GM23338 (cell line): ENCODE results near the gene MICAL2. TPM values are rescaled to one million over a fixed set of nuclear protein-coding genes. Genes with fewer than 3 reads are reported as not detected.

Source experiments
- ATAC-seq: fragments of 200-7000 bp; cut with Tn5 transposase; 3 replicates; pipeline ENCODE4 v1.9.1; 2020
- DNase-seq: peaks from one replicate; pipeline ENCODE4 v3.0.0-alpha.2; 2015; ENCODE audit warnings: low spot score
- H2AFZ ChIP-seq: fragments of 200-600 bp; sonication (generic); 2 replicates; pipeline ENCODE4 v1.8.0; 2016; ENCODE audit warnings: antibody characterized with exemption, mild to moderate bottlenecking, moderate library complexity
- H3F3A ChIP-seq: fragments of 200-600 bp; sonication (generic); replicated peaks from 2 replicates; pipeline ENCODE4 v1.8.0; 2017; ENCODE audit warnings: antibody characterized with exemption, mixed run types, low read depth
- H3K27ac ChIP-seq: fragments of 200-600 bp; sonication (generic); 2 replicates; pipeline ENCODE4 v1.6.1; 2016; ENCODE audit warnings: low read depth
- H3K27me3 ChIP-seq: fragments of 200-600 bp; sonication (generic); 2 replicates; pipeline ENCODE4 v1.8.0; 2016; ENCODE audit warnings: mild to moderate bottlenecking, mixed run types, moderate library complexity; ENCODE audit not compliant: insufficient read depth
- H3K36me3 ChIP-seq: fragments of 200-600 bp; sonication (generic); 2 replicates; pipeline ENCODE4 v1.8.0; 2016; ENCODE audit warnings: mild to moderate bottlenecking; ENCODE audit not compliant: insufficient read depth
- H3K4me1 ChIP-seq: fragments of 200-600 bp; sonication (generic); 2 replicates; pipeline ENCODE4 v1.8.0; 2016; ENCODE audit warnings: mild to moderate bottlenecking, moderate library complexity; ENCODE audit not compliant: insufficient read depth
- H3K4me2 ChIP-seq: fragments of 200-600 bp; sonication (generic); 2 replicates; pipeline ENCODE4 v1.7.1; 2017; ENCODE audit warnings: mixed run types
- H3K4me3 ChIP-seq: fragments of 200-600 bp; sonication (generic); 2 replicates; pipeline ENCODE4 v1.6.1; 2016; ENCODE audit warnings: mixed run types
- H3K79me2 ChIP-seq: fragments of 200-600 bp; sonication (generic); replicated peaks from 2 replicates; pipeline ENCODE4 v1.8.0; 2017; ENCODE audit warnings: mild to moderate bottlenecking; ENCODE audit not compliant: insufficient read depth
- H3K9me2 ChIP-seq: fragments of 200-600 bp; sonication (generic); 2 replicates; pipeline ENCODE4 v1.8.0; 2017; ENCODE audit not compliant: insufficient read depth
- H4K20me1 ChIP-seq: fragments of 200-600 bp; sonication (generic); replicated peaks from 2 replicates; pipeline ENCODE4 v1.8.0; 2017; ENCODE audit warnings: mild to moderate bottlenecking; ENCODE audit not compliant: insufficient read depth
- H3K27ac Mint-ChIP-seq: 2 replicates; pipeline ENCODE4 v1.8.0; 2020; ENCODE audit warnings: inconsistent platforms, mild to moderate bottlenecking, moderate library complexity, mixed read lengths
- H3K27me3 Mint-ChIP-seq: 3 replicates; pipeline ENCODE4 v1.8.0; 2022; ENCODE audit warnings: low read depth, mild to moderate bottlenecking, moderate library complexity, mixed read lengths, inconsistent platforms; ENCODE audit not compliant: insufficient read depth, poor library complexity
- H3K36me3 Mint-ChIP-seq: 3 replicates; pipeline ENCODE4 v1.8.0; 2021; ENCODE audit warnings: low read depth, mild to moderate bottlenecking, inconsistent platforms, moderate library complexity, mixed read lengths
- H3K4me1 Mint-ChIP-seq: 3 replicates; pipeline ENCODE4 v1.8.0; 2020; ENCODE audit warnings: mild to moderate bottlenecking, inconsistent platforms, mixed read lengths
- H3K4me3 Mint-ChIP-seq: 3 replicates; pipeline ENCODE4 v1.8.0; 2021; ENCODE audit warnings: moderate library complexity, mild to moderate bottlenecking, inconsistent platforms, mixed read lengths
- H3K9me3 Mint-ChIP-seq: 3 replicates; pipeline ENCODE4 v1.8.0; 2020; ENCODE audit warnings: moderate library complexity, mild to moderate bottlenecking, inconsistent platforms, mixed read lengths
- CREB1 ChIP-seq: fragments of 250-450 bp; sonication (Bioruptor Pico); IDR thresholded peaks from 2 replicates; pipeline ENCODE4 v1.5.0; 2020; ENCODE audit warnings: low read depth, mild to moderate bottlenecking, moderate library complexity
- EZH2 ChIP-seq: fragments of 200-600 bp; sonication (generic); IDR thresholded peaks from one replicate; pipeline ENCODE4 v1.8.0; 2017; ENCODE audit warnings: antibody characterized with exemption, mild to moderate bottlenecking, low read depth; ENCODE audit not compliant: unreplicated experiment
- EZH2phosphoT487 ChIP-seq: fragments of 200-600 bp; sonication (generic); IDR thresholded peaks from one replicate; pipeline ENCODE4 v1.8.1; 2018; ENCODE audit warnings: antibody characterized with exemption; ENCODE audit not compliant: unreplicated experiment
- JUNB ChIP-seq: IDR thresholded peaks from one replicate; pipeline ENCODE4 v1.6.1; 2016; ENCODE audit warnings: antibody characterized with exemption; ENCODE audit not compliant: unreplicated experiment
- NANOG ChIP-seq: IDR thresholded peaks from 2 replicates; pipeline ENCODE4 v1.6.1; 2016; ENCODE audit warnings: antibody characterized with exemption, borderline replicate concordance
- POLR2AphosphoS5 ChIP-seq: IDR thresholded peaks from 2 replicates; pipeline ENCODE4 v1.6.1; 2016; ENCODE audit warnings: antibody characterized with exemption, low read depth
- STAT1 ChIP-seq: IDR thresholded peaks from one replicate; pipeline ENCODE4 v1.6.1; 2016; ENCODE audit warnings: antibody characterized with exemption; ENCODE audit not compliant: unreplicated experiment
- ZNF114 ChIP-seq: fragments of 250-450 bp; sonication (Bioruptor Pico); IDR thresholded peaks from 2 replicates; pipeline ENCODE4 v1.5.0; 2020; ENCODE audit warnings: mild to moderate bottlenecking, moderate library complexity
- ZNF331 ChIP-seq: fragments of 250-450 bp; sonication (Bioruptor Pico); IDR thresholded peaks from 2 replicates; pipeline ENCODE4 v1.5.0; 2020; ENCODE audit warnings: low read depth, mild to moderate bottlenecking, moderate library complexity
- polyA plus RNA-seq: library from polyadenylated mRNA; unstranded; fragments of >200 nt; fragmentation: Nextera tagmentation; extraction: Ambion mirVana; gene quantifications from 2 replicates; pipeline ENCODE4 v1.2.1, GENCODE V29; 2016
- total RNA-seq: library from RNA; depleted of rRNA; stranded (reverse); fragments of >200 nt; shearing (Covaris generic); gene quantifications from 2 replicates; pipeline ENCODE4 v1.2.3, GENCODE V29; 2014
- TF ChIP-seq, protein P1 (sequence below): IDR thresholded peaks from one replicate; pipeline ENCODE4 v1.6.1; 2018; ENCODE audit warnings: antibody characterized with exemption; ENCODE audit not compliant: unreplicated experiment
- TF ChIP-seq, protein P2 (sequence below): fragments of 250-450 bp; sonication (Bioruptor Pico); IDR thresholded peaks from 2 replicates; pipeline ENCODE4 v1.5.0; 2020; ENCODE audit warnings: mild to moderate bottlenecking, moderate library complexity
- TF ChIP-seq, protein P3 (sequence below), 2 experiments: fragments of 200-600 bp in 1 of 2; sonication (generic) in 1 of 2; conservative IDR thresholded peaks; 2 replicates each; pipeline versions ENCODE4 v1.5.1 to v1.6.1; 2016 to 2017; ENCODE audit warnings: antibody characterized with exemption in 2 of 2, low read depth in 2 of 2, mild to moderate bottlenecking in 2 of 2, moderate library complexity in 1 of 2
- TF ChIP-seq, protein P4 (sequence below): IDR thresholded peaks from 2 replicates; pipeline ENCODE4 v1.6.1; 2016; ENCODE audit warnings: antibody characterized with exemption

The MICAL2 gene
- total and polyA plus RNA-seq, 2 experiments from 2014 or later = 0.66 to 1.4 TPM

DNA sequence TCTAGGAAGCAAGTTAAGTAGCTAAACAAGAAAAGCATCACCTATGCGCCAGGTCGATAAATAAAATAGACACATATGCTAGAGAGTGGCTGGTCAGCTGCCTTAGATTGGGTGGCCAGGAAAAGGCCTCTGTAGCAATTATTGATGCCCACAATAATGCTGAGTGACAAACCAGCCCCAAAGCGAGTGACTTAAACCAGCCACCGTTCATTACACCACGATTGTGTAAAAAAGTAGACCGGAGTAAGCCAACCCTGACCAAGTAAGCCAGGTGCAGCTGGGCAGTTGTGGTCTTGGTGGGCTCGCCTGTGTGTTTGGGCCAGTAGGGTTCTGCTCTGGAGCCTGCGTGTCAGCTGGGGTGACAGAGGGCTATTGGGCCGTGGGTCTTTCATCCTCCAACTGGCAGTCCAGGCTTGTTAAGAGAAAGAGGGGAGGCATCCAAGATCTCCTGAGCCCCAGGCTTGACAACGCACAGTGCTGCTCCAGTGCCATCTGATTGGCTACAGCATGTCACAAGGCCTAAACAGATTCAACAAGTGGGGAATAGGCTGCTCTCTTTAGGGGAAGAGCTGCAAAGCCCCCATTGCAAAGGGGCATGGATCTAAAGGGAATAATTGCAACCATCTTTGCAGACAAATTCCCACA is 166.6 kb downstream of the MICAL2 start:
- ATAC-seq (no peak), DNase-seq (no peak)
- H3K36me3 ChIP-seq = no peaks in the 10 kb centered on the region
- 0 out of 2 replicates have a peak, but pooled peaks cover 3% of the 10 kb centered on the region for H3K9me2 ChIP-seq
- H4K20me1 ChIP-seq = no peaks in the 10 kb centered on the region
- no peak overlapping the region for H3K4me3 ChIP-seq
- H3K27me3 ChIP-seq = no peaks in the 10 kb centered on the region
- no peaks in the 10 kb centered on the region for H3F3A ChIP-seq
- H3K4me1 ChIP-seq = no peaks in the 10 kb centered on the region
- H3K27ac ChIP-seq = no peak overlapping the region
- no peaks in the 10 kb centered on the region for H3K79me2 ChIP-seq
- no peaks in the 10 kb centered on the region for H3K36me3 Mint-ChIP-seq
- no peak overlapping the region for H3K4me3 Mint-ChIP-seq
- peaks cover 7% of the 10 kb centered on the region for H3K27me3 Mint-ChIP-seq
- no peaks in the 10 kb centered on the region for H3K9me3 Mint-ChIP-seq
- no peak overlapping the region for H3K27ac Mint-ChIP-seq
- peaks cover 6% of the 10 kb centered on the region; the same call in 2 of the 3 replicates for H3K4me1 Mint-ChIP-seq
- peak overlapping the region; percentile 47; the same call in 1 of the 2 replicates for H2AFZ ChIP-seq
- TF ChIP-seq EZH2phosphoT487 (no peak), STAT1 (no peak), ZNF331 (no peak), EZH2 (no peak), JUNB (no peak), ZNF114 (no peak), NANOG (no peak), CREB1 (no peak), POLR2AphosphoS5 (no peak)
- TF ChIP-seq, protein P1, sequence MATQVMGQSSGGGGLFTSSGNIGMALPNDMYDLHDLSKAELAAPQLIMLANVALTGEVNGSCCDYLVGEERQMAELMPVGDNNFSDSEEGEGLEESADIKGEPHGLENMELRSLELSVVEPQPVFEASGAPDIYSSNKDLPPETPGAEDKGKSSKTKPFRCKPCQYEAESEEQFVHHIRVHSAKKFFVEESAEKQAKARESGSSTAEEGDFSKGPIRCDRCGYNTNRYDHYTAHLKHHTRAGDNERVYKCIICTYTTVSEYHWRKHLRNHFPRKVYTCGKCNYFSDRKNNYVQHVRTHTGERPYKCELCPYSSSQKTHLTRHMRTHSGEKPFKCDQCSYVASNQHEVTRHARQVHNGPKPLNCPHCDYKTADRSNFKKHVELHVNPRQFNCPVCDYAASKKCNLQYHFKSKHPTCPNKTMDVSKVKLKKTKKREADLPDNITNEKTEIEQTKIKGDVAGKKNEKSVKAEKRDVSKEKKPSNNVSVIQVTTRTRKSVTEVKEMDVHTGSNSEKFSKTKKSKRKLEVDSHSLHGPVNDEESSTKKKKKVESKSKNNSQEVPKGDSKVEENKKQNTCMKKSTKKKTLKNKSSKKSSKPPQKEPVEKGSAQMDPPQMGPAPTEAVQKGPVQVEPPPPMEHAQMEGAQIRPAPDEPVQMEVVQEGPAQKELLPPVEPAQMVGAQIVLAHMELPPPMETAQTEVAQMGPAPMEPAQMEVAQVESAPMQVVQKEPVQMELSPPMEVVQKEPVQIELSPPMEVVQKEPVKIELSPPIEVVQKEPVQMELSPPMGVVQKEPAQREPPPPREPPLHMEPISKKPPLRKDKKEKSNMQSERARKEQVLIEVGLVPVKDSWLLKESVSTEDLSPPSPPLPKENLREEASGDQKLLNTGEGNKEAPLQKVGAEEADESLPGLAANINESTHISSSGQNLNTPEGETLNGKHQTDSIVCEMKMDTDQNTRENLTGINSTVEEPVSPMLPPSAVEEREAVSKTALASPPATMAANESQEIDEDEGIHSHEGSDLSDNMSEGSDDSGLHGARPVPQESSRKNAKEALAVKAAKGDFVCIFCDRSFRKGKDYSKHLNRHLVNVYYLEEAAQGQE = no peak
- TF ChIP-seq, protein P2, sequence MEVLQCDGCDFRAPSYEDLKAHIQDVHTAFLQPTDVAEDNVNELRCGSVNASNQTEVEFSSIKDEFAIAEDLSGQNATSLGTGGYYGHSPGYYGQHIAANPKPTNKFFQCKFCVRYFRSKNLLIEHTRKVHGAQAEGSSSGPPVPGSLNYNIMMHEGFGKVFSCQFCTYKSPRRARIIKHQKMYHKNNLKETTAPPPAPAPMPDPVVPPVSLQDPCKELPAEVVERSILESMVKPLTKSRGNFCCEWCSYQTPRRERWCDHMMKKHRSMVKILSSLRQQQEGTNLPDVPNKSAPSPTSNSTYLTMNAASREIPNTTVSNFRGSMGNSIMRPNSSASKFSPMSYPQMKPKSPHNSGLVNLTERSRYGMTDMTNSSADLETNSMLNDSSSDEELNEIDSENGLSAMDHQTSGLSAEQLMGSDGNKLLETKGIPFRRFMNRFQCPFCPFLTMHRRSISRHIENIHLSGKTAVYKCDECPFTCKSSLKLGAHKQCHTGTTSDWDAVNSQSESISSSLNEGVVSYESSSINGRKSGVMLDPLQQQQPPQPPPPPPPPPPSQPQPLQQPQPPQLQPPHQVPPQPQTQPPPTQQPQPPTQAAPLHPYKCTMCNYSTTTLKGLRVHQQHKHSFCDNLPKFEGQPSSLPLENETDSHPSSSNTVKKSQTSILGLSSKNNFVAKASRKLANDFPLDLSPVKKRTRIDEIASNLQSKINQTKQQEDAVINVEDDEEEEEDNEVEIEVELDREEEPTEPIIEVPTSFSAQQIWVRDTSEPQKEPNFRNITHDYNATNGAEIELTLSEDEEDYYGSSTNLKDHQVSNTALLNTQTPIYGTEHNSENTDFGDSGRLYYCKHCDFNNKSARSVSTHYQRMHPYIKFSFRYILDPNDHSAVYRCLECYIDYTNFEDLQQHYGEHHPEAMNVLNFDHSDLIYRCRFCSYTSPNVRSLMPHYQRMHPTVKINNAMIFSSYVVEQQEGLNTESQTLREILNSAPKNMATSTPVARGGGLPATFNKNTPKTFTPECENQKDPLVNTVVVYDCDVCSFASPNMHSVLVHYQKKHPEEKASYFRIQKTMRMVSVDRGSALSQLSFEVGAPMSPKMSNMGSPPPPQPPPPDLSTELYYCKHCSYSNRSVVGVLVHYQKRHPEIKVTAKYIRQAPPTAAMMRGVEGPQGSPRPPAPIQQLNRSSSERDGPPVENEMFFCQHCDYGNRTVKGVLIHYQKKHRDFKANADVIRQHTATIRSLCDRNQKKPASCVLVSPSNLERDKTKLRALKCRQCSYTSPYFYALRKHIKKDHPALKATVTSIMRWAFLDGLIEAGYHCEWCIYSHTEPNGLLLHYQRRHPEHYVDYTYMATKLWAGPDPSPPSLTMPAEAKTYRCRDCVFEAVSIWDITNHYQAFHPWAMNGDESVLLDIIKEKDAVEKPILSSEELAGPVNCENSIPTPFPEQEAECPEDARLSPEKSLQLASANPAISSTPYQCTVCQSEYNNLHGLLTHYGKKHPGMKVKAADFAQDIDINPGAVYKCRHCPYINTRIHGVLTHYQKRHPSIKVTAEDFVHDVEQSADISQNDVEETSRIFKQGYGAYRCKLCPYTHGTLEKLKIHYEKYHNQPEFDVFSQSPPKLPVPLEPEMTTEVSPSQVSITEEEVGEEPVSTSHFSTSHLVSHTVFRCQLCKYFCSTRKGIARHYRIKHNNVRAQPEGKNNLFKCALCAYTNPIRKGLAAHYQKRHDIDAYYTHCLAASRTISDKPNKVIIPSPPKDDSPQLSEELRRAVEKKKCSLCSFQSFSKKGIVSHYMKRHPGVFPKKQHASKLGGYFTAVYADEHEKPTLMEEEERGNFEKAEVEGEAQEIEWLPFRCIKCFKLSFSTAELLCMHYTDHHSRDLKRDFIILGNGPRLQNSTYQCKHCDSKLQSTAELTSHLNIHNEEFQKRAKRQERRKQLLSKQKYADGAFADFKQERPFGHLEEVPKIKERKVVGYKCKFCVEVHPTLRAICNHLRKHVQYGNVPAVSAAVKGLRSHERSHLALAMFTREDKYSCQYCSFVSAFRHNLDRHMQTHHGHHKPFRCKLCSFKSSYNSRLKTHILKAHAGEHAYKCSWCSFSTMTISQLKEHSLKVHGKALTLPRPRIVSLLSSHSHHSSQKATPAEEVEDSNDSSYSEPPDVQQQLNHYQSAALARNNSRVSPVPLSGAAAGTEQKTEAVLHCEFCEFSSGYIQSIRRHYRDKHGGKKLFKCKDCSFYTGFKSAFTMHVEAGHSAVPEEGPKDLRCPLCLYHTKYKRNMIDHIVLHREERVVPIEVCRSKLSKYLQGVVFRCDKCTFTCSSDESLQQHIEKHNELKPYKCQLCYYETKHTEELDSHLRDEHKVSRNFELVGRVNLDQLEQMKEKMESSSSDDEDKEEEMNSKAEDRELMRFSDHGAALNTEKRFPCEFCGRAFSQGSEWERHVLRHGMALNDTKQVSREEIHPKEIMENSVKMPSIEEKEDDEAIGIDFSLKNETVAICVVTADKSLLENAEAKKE = no peak
- TF ChIP-seq, protein P3, sequence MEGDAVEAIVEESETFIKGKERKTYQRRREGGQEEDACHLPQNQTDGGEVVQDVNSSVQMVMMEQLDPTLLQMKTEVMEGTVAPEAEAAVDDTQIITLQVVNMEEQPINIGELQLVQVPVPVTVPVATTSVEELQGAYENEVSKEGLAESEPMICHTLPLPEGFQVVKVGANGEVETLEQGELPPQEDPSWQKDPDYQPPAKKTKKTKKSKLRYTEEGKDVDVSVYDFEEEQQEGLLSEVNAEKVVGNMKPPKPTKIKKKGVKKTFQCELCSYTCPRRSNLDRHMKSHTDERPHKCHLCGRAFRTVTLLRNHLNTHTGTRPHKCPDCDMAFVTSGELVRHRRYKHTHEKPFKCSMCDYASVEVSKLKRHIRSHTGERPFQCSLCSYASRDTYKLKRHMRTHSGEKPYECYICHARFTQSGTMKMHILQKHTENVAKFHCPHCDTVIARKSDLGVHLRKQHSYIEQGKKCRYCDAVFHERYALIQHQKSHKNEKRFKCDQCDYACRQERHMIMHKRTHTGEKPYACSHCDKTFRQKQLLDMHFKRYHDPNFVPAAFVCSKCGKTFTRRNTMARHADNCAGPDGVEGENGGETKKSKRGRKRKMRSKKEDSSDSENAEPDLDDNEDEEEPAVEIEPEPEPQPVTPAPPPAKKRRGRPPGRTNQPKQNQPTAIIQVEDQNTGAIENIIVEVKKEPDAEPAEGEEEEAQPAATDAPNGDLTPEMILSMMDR (conservative IDR thresholded peaks at IDR 0.05; ENCODE audit: low read depth in 2 of 2) = no peak
- TF ChIP-seq, protein P4, sequence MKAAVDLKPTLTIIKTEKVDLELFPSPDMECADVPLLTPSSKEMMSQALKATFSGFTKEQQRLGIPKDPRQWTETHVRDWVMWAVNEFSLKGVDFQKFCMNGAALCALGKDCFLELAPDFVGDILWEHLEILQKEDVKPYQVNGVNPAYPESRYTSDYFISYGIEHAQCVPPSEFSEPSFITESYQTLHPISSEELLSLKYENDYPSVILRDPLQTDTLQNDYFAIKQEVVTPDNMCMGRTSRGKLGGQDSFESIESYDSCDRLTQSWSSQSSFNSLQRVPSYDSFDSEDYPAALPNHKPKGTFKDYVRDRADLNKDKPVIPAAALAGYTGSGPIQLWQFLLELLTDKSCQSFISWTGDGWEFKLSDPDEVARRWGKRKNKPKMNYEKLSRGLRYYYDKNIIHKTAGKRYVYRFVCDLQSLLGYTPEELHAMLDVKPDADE = no peak
- no peak overlapping the region for H3K4me2 ChIP-seq
